ENCODE results near the gene NEGR1. TPM values are rescaled to one million over a fixed set of nuclear protein-coding genes. Genes with fewer than 3 reads are reported as not detected.

Gene NEGR1
- total and polyA plus RNA-seq, 7 donors: 0.69 to 69.2 (median 42.5) TPM

DNA sequence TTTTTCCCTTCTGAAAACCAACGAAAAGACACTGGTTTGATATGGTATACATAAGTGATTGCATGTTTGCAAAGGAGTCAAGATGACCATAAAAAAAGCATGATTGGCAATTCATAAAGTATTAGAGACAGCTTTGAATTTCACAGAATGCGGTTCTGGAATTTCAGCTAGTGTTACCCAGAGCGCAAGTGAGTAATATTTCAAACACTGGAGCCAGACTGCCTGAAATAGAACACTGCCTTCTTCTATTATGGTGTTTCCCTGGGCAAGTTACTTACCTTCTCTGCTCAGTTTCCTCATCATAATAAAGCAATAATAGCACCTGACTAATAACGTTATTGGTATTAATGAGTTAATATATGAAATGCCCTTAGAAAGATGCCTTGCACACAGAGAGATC lies 54.7 kb downstream of the NEGR1 start:
- H3K9me3 ChIP-seq: no peaks in the 10 kb centered on the region
- intact Hi-C loops (cut with DNase I): no loop called here
- H3K4me1 ChIP-seq: peaks cover 0 to 49% (median 20%) of the 10 kb centered on the region in 4 donors
- H3K27ac ChIP-seq: peak overlapping the region; percentile 76 to 88 (median 80)
- DNase-seq: no peak
- 65 to 76% methylated on average over 4 of the region's 4 CpGs for whole genome bisulfite sequencing, 2 donors
- no peaks in the 10 kb centered on the region for H3K27me3 ChIP-seq
- H3K4me3 ChIP-seq: peak overlapping the region in 3 of 4 donors; percentile 15 to 34 (median 30)
- no peaks in the 10 kb centered on the region for H3K36me3 ChIP-seq
- TF ChIP-seq, protein P1, sequence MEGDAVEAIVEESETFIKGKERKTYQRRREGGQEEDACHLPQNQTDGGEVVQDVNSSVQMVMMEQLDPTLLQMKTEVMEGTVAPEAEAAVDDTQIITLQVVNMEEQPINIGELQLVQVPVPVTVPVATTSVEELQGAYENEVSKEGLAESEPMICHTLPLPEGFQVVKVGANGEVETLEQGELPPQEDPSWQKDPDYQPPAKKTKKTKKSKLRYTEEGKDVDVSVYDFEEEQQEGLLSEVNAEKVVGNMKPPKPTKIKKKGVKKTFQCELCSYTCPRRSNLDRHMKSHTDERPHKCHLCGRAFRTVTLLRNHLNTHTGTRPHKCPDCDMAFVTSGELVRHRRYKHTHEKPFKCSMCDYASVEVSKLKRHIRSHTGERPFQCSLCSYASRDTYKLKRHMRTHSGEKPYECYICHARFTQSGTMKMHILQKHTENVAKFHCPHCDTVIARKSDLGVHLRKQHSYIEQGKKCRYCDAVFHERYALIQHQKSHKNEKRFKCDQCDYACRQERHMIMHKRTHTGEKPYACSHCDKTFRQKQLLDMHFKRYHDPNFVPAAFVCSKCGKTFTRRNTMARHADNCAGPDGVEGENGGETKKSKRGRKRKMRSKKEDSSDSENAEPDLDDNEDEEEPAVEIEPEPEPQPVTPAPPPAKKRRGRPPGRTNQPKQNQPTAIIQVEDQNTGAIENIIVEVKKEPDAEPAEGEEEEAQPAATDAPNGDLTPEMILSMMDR (IDR thresholded peaks at IDR 0.05): no peak
- TF ChIP-seq POLR2AphosphoS5 (IDR thresholded peaks at IDR 0.05): peak in 2 of 4 donors; percentile 21 to 33

DNA sequence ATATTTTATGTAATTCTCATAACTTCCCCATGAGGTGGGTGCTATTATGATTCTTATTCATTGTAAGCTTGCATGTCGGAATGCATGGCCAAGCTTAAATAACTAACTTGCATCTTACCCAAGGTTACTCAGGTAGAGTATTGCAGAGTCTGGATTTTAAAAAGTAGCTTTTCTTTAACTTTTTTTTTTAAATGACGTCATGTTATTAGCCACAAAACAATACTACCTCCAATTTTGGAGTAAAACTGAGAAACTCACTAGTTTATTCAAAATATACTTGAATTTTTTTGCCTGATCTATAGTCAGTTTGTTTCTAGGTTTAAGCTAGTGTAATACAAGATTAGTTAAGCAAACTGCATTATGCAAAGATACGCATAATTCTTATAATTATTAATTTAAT lies 57.8 kb downstream of the NEGR1 start:
- TF ChIP-seq EP300 (IDR thresholded peaks at IDR 0.05): no peak
- no peak for TF ChIP-seq POLR2A (IDR thresholded peaks at IDR 0.05)
- TF ChIP-seq, protein P1 (IDR thresholded peaks at IDR 0.05): no peak
- TF ChIP-seq POLR2AphosphoS5 (IDR thresholded peaks at IDR 0.05): no peak
- Histone ChIP-seq H3K36me3 (no peaks in the 10 kb centered on the region), H3K27me3 (no peaks in the 10 kb centered on the region), H3K4me3 (no peak overlapping the region), H3K9me3 (no peaks in the 10 kb centered on the region), H3K4me1 (peaks cover 0 to 23% (median 10%) of the 10 kb centered on the region in 4 donors), H3K27ac (no peak overlapping the region)
- DNase-seq: no peak
- intact Hi-C loops (cut with DNase I): no loop called here
- 86 to 91% methylated on average over 3 of the region's 3 CpGs for whole genome bisulfite sequencing, 2 donors

DNA sequence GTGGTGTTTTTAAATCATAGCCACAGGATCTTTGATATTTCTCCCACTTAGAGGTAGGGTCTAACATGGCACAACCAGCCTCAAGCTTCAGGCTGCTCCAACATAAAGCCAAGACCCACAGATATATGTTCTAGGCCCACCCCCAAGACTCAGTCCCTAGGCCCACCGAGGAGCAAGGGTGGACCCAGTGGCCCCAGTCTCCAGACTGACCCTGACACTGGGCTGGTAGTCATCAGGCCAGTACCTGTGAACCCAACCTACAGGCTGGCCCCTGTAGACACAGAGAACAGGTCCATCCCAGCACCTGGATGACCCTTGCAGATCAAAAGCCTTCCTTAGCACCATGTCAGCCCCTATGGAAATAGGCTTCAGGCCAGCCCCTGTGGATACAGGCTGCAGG lies 60.5 kb downstream of the NEGR1 start:
- TF ChIP-seq POLR2AphosphoS5 (IDR thresholded peaks at IDR 0.05) (no peak), EP300 (IDR thresholded peaks at IDR 0.05) (no peak), POLR2A (IDR thresholded peaks at IDR 0.05) (no peak)
- TF ChIP-seq, protein P1 (IDR thresholded peaks at IDR 0.05): no peak
- 71 to 79% methylated on average over 1 of the region's 1 CpG for WGBS, 2 donors
- no peaks in the 10 kb centered on the region for H3K36me3 ChIP-seq
- H3K27ac ChIP-seq: no peak overlapping the region
- peaks cover 0 to 1% (median 0%) of the 10 kb centered on the region in 4 donors for H3K4me1 ChIP-seq
- no peaks in the 10 kb centered on the region for H3K9me3 ChIP-seq
- intact Hi-C loops (cut with DNase I): no loop called here
- H3K27me3 ChIP-seq: no peaks in the 10 kb centered on the region
- DNase-seq: no peak
- H3K4me3 ChIP-seq: no peak overlapping the region

DNA sequence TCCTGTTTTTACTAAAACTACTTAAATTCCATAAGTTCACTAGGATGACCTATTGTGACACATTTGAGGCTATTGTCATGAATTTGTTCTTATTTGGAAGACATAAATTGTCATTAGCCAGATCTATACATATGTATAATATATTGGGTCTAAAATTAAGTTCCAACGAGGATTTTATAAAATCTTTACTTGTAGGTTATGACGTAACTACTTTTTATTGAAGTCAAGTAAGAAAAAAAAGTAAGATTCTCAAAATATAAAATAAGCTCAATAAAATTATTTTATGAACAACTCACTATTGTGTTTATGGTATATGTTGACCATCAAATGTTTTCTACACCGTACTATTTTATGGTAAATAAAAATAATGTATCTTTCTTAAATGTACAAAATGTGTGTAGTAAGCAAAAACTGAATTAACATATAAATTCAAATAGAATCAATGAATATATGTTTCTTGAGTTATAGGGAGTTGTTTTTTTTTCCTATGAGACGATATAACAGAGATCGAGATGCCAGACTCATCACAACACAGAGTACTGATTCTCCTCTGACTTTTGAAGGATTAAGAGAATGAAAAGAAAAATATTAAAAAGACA lies 64.1 kb downstream of the NEGR1 start:
- TF ChIP-seq, protein P1 (IDR thresholded peaks at IDR 0.05): no peak
- Histone ChIP-seq H3K4me3 (no peak overlapping the region), H3K27me3 (no peaks in the 10 kb centered on the region), H3K36me3 (no peaks in the 10 kb centered on the region), H3K27ac (no peak overlapping the region), H3K9me3 (no peaks in the 10 kb centered on the region), H3K4me1 (no peaks in the 10 kb centered on the region)
- intact Hi-C loops (cut with DNase I): no loop called here
- no peak for DNase-seq
- 79 to 93% methylated on average over 5 of the region's 5 CpGs for WGBS, 2 donors

DNA sequence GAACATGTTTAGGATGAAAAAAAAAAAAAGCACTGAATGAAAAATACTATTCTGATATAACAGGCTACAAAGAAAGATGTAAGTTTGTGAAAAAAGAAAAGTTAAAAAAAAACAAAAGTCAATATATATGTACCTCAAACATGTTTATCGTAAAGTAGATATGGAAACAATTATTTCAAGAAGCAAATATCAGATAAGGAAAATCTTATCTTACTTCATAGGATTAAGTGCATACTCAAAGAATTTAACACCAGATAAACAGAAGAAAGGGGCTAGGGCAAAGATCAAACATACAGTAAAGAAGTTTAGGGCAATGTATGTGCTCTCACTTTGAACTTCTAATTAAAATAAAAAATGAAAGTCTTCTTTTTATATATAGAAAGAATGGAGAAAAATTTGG lies 75.3 kb downstream of the NEGR1 start:
- no peak for DNase-seq
- TF ChIP-seq EP300 (IDR thresholded peaks at IDR 0.05): no peak
- no peak for TF ChIP-seq POLR2A (IDR thresholded peaks at IDR 0.05)
- TF ChIP-seq, protein P1 (IDR thresholded peaks at IDR 0.05): no peak
- no peak for TF ChIP-seq POLR2AphosphoS5 (IDR thresholded peaks at IDR 0.05)
- Histone ChIP-seq H3K27ac (no peak overlapping the region), H3K9me3 (no peaks in the 10 kb centered on the region), H3K4me3 (no peak overlapping the region), H3K36me3 (no peaks in the 10 kb centered on the region), H3K27me3 (no peaks in the 10 kb centered on the region), H3K4me1 (peaks cover 0 to 15% (median 4%) of the 10 kb centered on the region in 4 donors)
- intact Hi-C loops (cut with DNase I): no loop called here
- WGBS, 2 donors: 32 to 82% methylated on average over 1 of the region's 1 CpG
